H9 (cell line): ENCODE measurements around the gene ACR. TPM values are rescaled to one million over a fixed set of nuclear protein-coding genes. Genes with fewer than 3 reads are reported as not detected.

Source experiments
- DNase-seq: peaks from one replicate; pipeline ENCODE4 v3.0.0-alpha.2; 2017
- H2AFZ ChIP-seq: one replicate; pipeline ENCODE4 v1.6.1; 2013; ENCODE audit warnings: mild to moderate bottlenecking, low read length, control low read depth, moderate library complexity
- H2AK5ac ChIP-seq: 2 replicates; pipeline ENCODE4 v1.6.1; 2013; ENCODE audit warnings: low read length, control low read depth, mixed read lengths; ENCODE audit not compliant: insufficient read length
- H2BK120ac ChIP-seq: one replicate; pipeline ENCODE4 v1.6.1; 2013; ENCODE audit warnings: low read depth, mild to moderate bottlenecking, low read length, control low read depth, inconsistent platforms; ENCODE audit not compliant: poor library complexity, severe bottlenecking
- H2BK12ac ChIP-seq: 2 replicates; pipeline ENCODE4 v1.6.1; 2013; ENCODE audit warnings: low read length, control low read depth, mixed read lengths, low read depth; ENCODE audit not compliant: insufficient read length
- H2BK15ac ChIP-seq: 2 replicates; pipeline ENCODE4 v1.6.1; 2013; ENCODE audit warnings: low read depth, low read length, control low read depth
- H2BK20ac ChIP-seq: one replicate; pipeline ENCODE4 v1.6.1; 2013; ENCODE audit warnings: low read depth, mild to moderate bottlenecking, low read length, control low read depth, inconsistent platforms; ENCODE audit not compliant: poor library complexity, severe bottlenecking
- H2BK5ac ChIP-seq: 2 replicates; pipeline ENCODE4 v1.6.1; 2013; ENCODE audit warnings: low read length, control low read depth, mixed read lengths; ENCODE audit not compliant: insufficient read length
- H3K14ac ChIP-seq: 2 replicates; pipeline ENCODE4 v1.6.1; 2013; ENCODE audit warnings: low read length, control low read depth; ENCODE audit not compliant: insufficient read depth
- H3K18ac ChIP-seq: 2 replicates; pipeline ENCODE4 v1.6.1; 2013; ENCODE audit warnings: low read depth, mild to moderate bottlenecking, mixed read lengths, low read length, control low read depth; ENCODE audit not compliant: insufficient read length
- H3K23ac ChIP-seq: 2 replicates; pipeline ENCODE4 v1.6.1; 2013; ENCODE audit warnings: low read length, control low read depth, mixed read lengths, low read depth; ENCODE audit not compliant: insufficient read length
- H3K23me2 ChIP-seq: 2 replicates; pipeline ENCODE4 v1.6.1; 2013; ENCODE audit warnings: low read depth, mild to moderate bottlenecking, mixed read lengths, low read length, control low read depth; ENCODE audit not compliant: insufficient read length, poor library complexity, severe bottlenecking
- H3K27ac ChIP-seq: 2 replicates; pipeline ENCODE4 v1.5.1; 2013; ENCODE audit warnings: low read length, control low read depth, mixed read lengths, low read depth; ENCODE audit not compliant: insufficient read length
- H3K27me3 ChIP-seq: 2 replicates; pipeline ENCODE4 v1.6.1; 2013; ENCODE audit warnings: low read length, control low read depth, inconsistent platforms; ENCODE audit not compliant: insufficient read depth
- H3K4ac ChIP-seq: 2 replicates; pipeline ENCODE4 v1.6.1; 2013; ENCODE audit warnings: low read depth, mild to moderate bottlenecking, control low read depth, inconsistent platforms, low read length, moderate library complexity
- H3K4me1 ChIP-seq: 2 replicates; pipeline ENCODE4 v1.6.1; 2013; ENCODE audit warnings: low read length, control low read depth, inconsistent platforms; ENCODE audit not compliant: insufficient read depth
- H3K4me2 ChIP-seq: 2 replicates; pipeline ENCODE4 v1.6.1; 2013; ENCODE audit warnings: low read length, control low read depth, mixed read lengths; ENCODE audit not compliant: insufficient read length, insufficient read depth
- H3K56ac ChIP-seq: 2 replicates; pipeline ENCODE4 v1.6.1; 2013; ENCODE audit warnings: low read depth, mild to moderate bottlenecking, mixed read lengths, low read length, control low read depth; ENCODE audit not compliant: insufficient read length
- H3K79me1 ChIP-seq: 2 replicates; pipeline ENCODE4 v1.6.1; 2013; ENCODE audit warnings: low read depth, mild to moderate bottlenecking, moderate library complexity, low read length, control low read depth, inconsistent platforms; ENCODE audit not compliant: insufficient read depth, poor library complexity, severe bottlenecking
- H3K79me2 ChIP-seq: 2 replicates; pipeline ENCODE4 v1.6.1; 2013; ENCODE audit warnings: low read length, control low read depth, inconsistent platforms; ENCODE audit not compliant: insufficient read depth
- H3K9ac ChIP-seq: 2 replicates; pipeline ENCODE4 v1.6.1; 2013; ENCODE audit warnings: low read length, control low read depth, mixed read lengths; ENCODE audit not compliant: insufficient read length; ENCODE audit errors: extremely low read depth
- H3K9me3 ChIP-seq: one replicate; pipeline ENCODE4 v1.6.1; 2013; ENCODE audit warnings: low read depth, low read length, inconsistent platforms; ENCODE audit not compliant: control insufficient read depth
- H3T11ph ChIP-seq: one replicate; pipeline ENCODE4 v1.6.1; 2013; ENCODE audit warnings: mild to moderate bottlenecking, low read length, control low read depth, inconsistent platforms
- H4K20me1 ChIP-seq: one replicate; pipeline ENCODE4 v1.6.1; 2013; ENCODE audit not compliant: control insufficient read depth, insufficient read length, insufficient read depth
- H4K5ac ChIP-seq: 2 replicates; pipeline ENCODE4 v1.6.1; 2013; ENCODE audit warnings: low read depth, mild to moderate bottlenecking, mixed read lengths, low read length, control low read depth; ENCODE audit not compliant: insufficient read length
- H4K8ac ChIP-seq: replicated peaks from 2 replicates; pipeline ENCODE4 v1.6.1; 2013; ENCODE audit warnings: low read length, control low read depth, mixed read lengths, low read depth; ENCODE audit not compliant: insufficient read length
- H4K91ac ChIP-seq: 2 replicates; pipeline ENCODE4 v1.6.1; 2013; ENCODE audit warnings: low read depth, mild to moderate bottlenecking, moderate library complexity, mixed read lengths, low read length, control low read depth; ENCODE audit not compliant: insufficient read length
- H3K27ac Mint-ChIP-seq, 3 experiments: 2 replicates in 2 of 3; 3 replicates in 1 of 3; pipeline ENCODE4 v1.8.0; 2020 to 2021; ENCODE audit warnings: mixed read lengths in 3 of 3, mild to moderate bottlenecking in 1 of 3, moderate library complexity in 1 of 3
- H3K27me3 Mint-ChIP-seq: 2 replicates; pipeline ENCODE4 v1.8.0; 2021; ENCODE audit warnings: low read depth, mild to moderate bottlenecking, moderate library complexity, mixed read lengths
- H3K36me3 Mint-ChIP-seq, 3 experiments: 2 replicates in 2 of 3; 3 replicates in 1 of 3; pipeline ENCODE4 v1.8.0; 2020 to 2021; ENCODE audit warnings: low read depth in 3 of 3, mixed read lengths in 3 of 3; ENCODE audit not compliant: insufficient read depth in 1 of 3
- H3K4me1 Mint-ChIP-seq, 2 experiments: 2 replicates each; pipeline ENCODE4 v1.8.0; 2020; ENCODE audit warnings: mixed read lengths in 2 of 2
- H3K4me3 Mint-ChIP-seq, 2 experiments: 2 replicates in 1 of 2; 3 replicates in 1 of 2; pipeline ENCODE4 v1.8.0; 2020 to 2021; ENCODE audit warnings: mild to moderate bottlenecking in 2 of 2, mixed read lengths in 2 of 2, moderate library complexity in 1 of 2
- H3K9me3 Mint-ChIP-seq, 2 experiments: 2 replicates in 1 of 2; 3 replicates in 1 of 2; pipeline ENCODE4 v1.8.0; 2020; ENCODE audit warnings: mild to moderate bottlenecking in 2 of 2, mixed read lengths in 2 of 2, moderate library complexity in 1 of 2
- WGBS: extraction: QIAGEN DNeasy Blood & Tissue Kit; methylation state at CpG from one replicate; pipeline ENCODE4 v1.1.7; 2013; ENCODE audit warnings: missing lambda C conversion rate, low lambda C conversion rate, mixed read lengths; ENCODE audit not compliant: insufficient read length; ENCODE audit errors: extremely low coverage; 5-methylcytosine and 5-hydroxymethylcytosine counted together
- total RNA-seq: library from RNA; stranded (reverse); gene quantifications from 2 replicates; pipeline ENCODE4 v1.2.1, GENCODE V29; 2021
- TF ChIP-seq, protein P1 (sequence below): fragments of 200-600 bp; sonication (generic); conservative IDR thresholded peaks from 3 replicates; pipeline ENCODE4 v1.8.0; 2021; ENCODE audit warnings: antibody characterized with exemption, mild to moderate bottlenecking

The ACR gene
- total RNA-seq, 1 experiment from 2014 or later, result 0.35 TPM

DNA sequence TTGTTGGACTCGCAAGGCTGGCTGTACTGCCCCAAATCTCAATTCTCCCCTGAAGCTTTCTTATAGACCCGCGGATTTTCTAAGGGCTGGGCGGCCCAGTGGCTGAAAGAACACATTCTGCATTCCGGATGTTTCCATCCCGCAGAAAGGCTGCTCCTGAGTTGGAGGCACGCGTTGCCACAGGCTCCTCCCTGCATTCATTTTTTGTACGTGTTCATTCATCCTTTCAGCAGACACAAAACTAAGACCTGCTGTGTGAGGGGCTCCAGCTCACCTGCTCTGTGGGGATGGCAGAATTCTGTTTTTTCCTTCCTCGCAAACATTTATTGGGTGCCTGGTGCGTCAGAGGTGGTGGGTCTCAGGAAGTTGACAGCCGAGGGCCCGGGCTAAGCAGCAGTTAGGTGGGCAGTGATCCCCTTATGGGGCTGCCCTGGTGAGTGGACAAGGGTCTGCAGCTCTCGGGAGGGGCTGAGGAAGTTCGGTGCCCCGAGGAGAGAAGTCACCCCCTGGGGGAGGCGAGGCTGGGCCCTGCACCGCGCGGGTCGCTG is 41.7 kb upstream of the ACR start:
- Mint-ChIP-seq H3K27me3 (peaks cover 57% of the 10 kb centered on the region), H3K9me3 (no peaks in the 10 kb centered on the region), H3K36me3 (peaks cover 0 to 9% (median 4%) of the 10 kb centered on the region in 3 experiments; a peak in 4 of 7 replicates), H3K4me3 (peak overlapping the region in 1 of 2 experiments; percentile 85; a peak in 2 of 5 replicates), H3K4me1 (peaks cover 4 to 18% of the 10 kb centered on the region in 2 experiments), H3K27ac (no peak overlapping the region)
- Histone ChIP-seq H3K56ac (no peak overlapping the region), H2BK5ac (no peak overlapping the region), H4K20me1 (no peaks in the 10 kb centered on the region), H3T11ph (no peak overlapping the region), H3K4me1 (no peaks in the 10 kb centered on the region), H3K4me2 (peak overlapping the region; percentile 20), H2BK12ac (no peak overlapping the region), H2AFZ (no peak overlapping the region), H3K4ac (no peak overlapping the region), H2AK5ac (no peak overlapping the region), H3K27ac (no peak overlapping the region), H3K79me2 (no peaks in the 10 kb centered on the region), H3K27me3 (peaks cover 5% of the 10 kb centered on the region; the same call in 1 of the 2 replicates), H3K23ac (no peak overlapping the region), H2BK120ac (no peak overlapping the region), H4K8ac (no peak overlapping the region), H3K14ac (no peak overlapping the region), H3K18ac (no peak overlapping the region), H3K79me1 (no peaks in the 10 kb centered on the region), H2BK20ac (no peak overlapping the region), H3K9me3 (no peaks in the 10 kb centered on the region), H3K23me2 (peaks cover 8% of the 10 kb centered on the region), H2BK15ac (no peak overlapping the region), H4K5ac (no peak overlapping the region), H4K91ac (no peak overlapping the region), H3K9ac (no peak overlapping the region)
- no peak for DNase-seq
- no CpG with 5 or more reads among the region's 21 CpGs for WGBS
- TF ChIP-seq, protein P1, sequence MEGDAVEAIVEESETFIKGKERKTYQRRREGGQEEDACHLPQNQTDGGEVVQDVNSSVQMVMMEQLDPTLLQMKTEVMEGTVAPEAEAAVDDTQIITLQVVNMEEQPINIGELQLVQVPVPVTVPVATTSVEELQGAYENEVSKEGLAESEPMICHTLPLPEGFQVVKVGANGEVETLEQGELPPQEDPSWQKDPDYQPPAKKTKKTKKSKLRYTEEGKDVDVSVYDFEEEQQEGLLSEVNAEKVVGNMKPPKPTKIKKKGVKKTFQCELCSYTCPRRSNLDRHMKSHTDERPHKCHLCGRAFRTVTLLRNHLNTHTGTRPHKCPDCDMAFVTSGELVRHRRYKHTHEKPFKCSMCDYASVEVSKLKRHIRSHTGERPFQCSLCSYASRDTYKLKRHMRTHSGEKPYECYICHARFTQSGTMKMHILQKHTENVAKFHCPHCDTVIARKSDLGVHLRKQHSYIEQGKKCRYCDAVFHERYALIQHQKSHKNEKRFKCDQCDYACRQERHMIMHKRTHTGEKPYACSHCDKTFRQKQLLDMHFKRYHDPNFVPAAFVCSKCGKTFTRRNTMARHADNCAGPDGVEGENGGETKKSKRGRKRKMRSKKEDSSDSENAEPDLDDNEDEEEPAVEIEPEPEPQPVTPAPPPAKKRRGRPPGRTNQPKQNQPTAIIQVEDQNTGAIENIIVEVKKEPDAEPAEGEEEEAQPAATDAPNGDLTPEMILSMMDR, result no peak
